Camera-type eye (tissue), 1 donor: ENCODE results near the gene ITGB4. TPM values are rescaled to one million over a fixed set of nuclear protein-coding genes. Genes with fewer than 3 reads are reported as not detected.

Experiments
- total RNA-seq: library from RNA; depleted of rRNA; stranded (reverse); fragments of >200 nt; gene quantifications from one replicate; pipeline ENCODE4 v1.2.3, GENCODE V29; 2014

ITGB4 gene
- 19.5 TPM for total RNA-seq

GRCh38 chr17:75720656-75721462 lies at the start of gene ITGB4:
Gene ITGB4, plus strand, starts transcription at chr17:75721459. Its CDS starts 3,245 bp downstream, at chr17:75724704.

GRCh38 chr17:75764711-75765421 lies 43.6 kb downstream of the ITGB4 start, which contains the start of gene GALK1:
Gene GALK1, minus strand, starts transcription at chr17:75765192. Its CDS starts 56 bp downstream, at chr17:75765136.

GRCh38 chr17:75784473-75785015 lies 63.3 kb downstream of the ITGB4 start, which contains the start of gene UNK:
Gene UNK, plus strand, starts transcription at chr17:75784806. Its CDS starts 75 bp downstream, at chr17:75784881.

Other genes with a start within 250 kb of the ITGB4 start
- gene CASKIN2, start 205.9 kb upstream of the ITGB4 start, total RNA-seq = 23.3 TPM
- 19.4 TPM for gene TSEN54, start 204.9 kb upstream of the ITGB4 start, total RNA-seq
- 51.2 TPM for gene LLGL2, start 195.8 kb upstream of the ITGB4 start, total RNA-seq
- gene MYO15B, start 133.7 kb upstream of the ITGB4 start, total RNA-seq = 185 TPM
- 3.5 TPM for gene SMIM5, start 88.0 kb upstream of the ITGB4 start, total RNA-seq
- 32.5 TPM for gene RECQL5, start 54.3 kb upstream of the ITGB4 start, total RNA-seq
- 109 TPM for gene SAP30BP, start 54.1 kb upstream of the ITGB4 start, total RNA-seq
- gene GALK1, start 43.7 kb downstream of the ITGB4 start, total RNA-seq = 14.5 TPM
- gene UNK, start 63.3 kb downstream of the ITGB4 start, total RNA-seq = 78.4 TPM
- 5.0 TPM for gene UNC13D, start 122.9 kb downstream of the ITGB4 start, total RNA-seq
- gene WBP2, start 133.9 kb downstream of the ITGB4 start, total RNA-seq = 50.5 TPM
- 14.9 TPM for gene TRIM47, start 157.1 kb downstream of the ITGB4 start, total RNA-seq
- gene TRIM65, start 175.5 kb downstream of the ITGB4 start, total RNA-seq = 24.4 TPM
- gene MRPL38, start 183.4 kb downstream of the ITGB4 start, total RNA-seq = 45.7 TPM
- gene FBF1, start 219.6 kb downstream of the ITGB4 start, total RNA-seq = 19.8 TPM